Measurements from ENCODE around the gene MOB3B. TPM values are rescaled to one million over a fixed set of nuclear protein-coding genes. Genes with fewer than 3 reads are reported as not detected.

Gene MOB3B
- total RNA-seq, 2 experiments from 2014 or later = 0.25 to 0.30 TPM

- Mint-ChIP-seq H3K4me3 (no peak overlapping the region), H3K4me1 (ENCODE audit: low read depth) (no peaks in the 10 kb centered on the region), H3K27me3 (no peaks in the 10 kb centered on the region), H3K27ac (no peak overlapping the region), H3K9me3 (no peaks in the 10 kb centered on the region), H3K36me3 (ENCODE audit: low read depth) (no peaks in the 10 kb centered on the region)
- no peaks in the 10 kb centered on the region for H3K36me3 ChIP-seq (ENCODE audit: insufficient read depth, low read length)
- no peaks in the 10 kb centered on the region for H3K9me3 ChIP-seq (ENCODE audit: control insufficient read depth in 1 of 2, insufficient read depth in 1 of 2, low read length in 2 of 2)
- no peak for TF ChIP-seq CTCF (IDR thresholded peaks at IDR 0.05)
- no peak overlapping the region for H3K4me3 ChIP-seq (ENCODE audit: low read length)
- ChIA-PET CTCF (no interaction called here), POLR2A (no interaction called here)
- no peaks in the 10 kb centered on the region for H3K27me3 ChIP-seq (ENCODE audit: control insufficient read depth in 1 of 2, insufficient read depth in 2 of 2, low read length in 2 of 2)
- no peak for ATAC-seq (ENCODE audit: poor library complexity)
- H3K4me1 ChIP-seq (ENCODE audit: insufficient read depth, low read length) = no peaks in the 10 kb centered on the region
- H3K27ac ChIP-seq (ENCODE audit: low read depth in 1 of 2, low read length in 2 of 2) = no peak overlapping the region
- intact Hi-C loops (cut with DNase I, micrococcal nuclease) = no loop called here
- DNase-seq = no peak
Observed at GRCh38 chr9:27358007-27358406, 171.6 kb downstream of the MOB3B start.

- CTCF ChIA-PET = no interaction called here
- H3K9me3 ChIP-seq (ENCODE audit: control insufficient read depth in 1 of 2, insufficient read depth in 1 of 2, low read length in 2 of 2) = no peaks in the 10 kb centered on the region
- H3K36me3 ChIP-seq (ENCODE audit: insufficient read depth, low read length) = no peaks in the 10 kb centered on the region
- POLR2A ChIA-PET = no interaction called here
- no peak for TF ChIP-seq CTCF (IDR thresholded peaks at IDR 0.05)
- ATAC-seq (ENCODE audit: poor library complexity) (no peak), DNase-seq (no peak)
- no peaks in the 10 kb centered on the region for H3K9me3 Mint-ChIP-seq
- peaks cover 7% of the 10 kb centered on the region for H3K4me1 Mint-ChIP-seq (ENCODE audit: low read depth)
- no peaks in the 10 kb centered on the region for H3K36me3 Mint-ChIP-seq (ENCODE audit: low read depth)
- no peak overlapping the region for H3K27ac ChIP-seq (ENCODE audit: low read depth in 1 of 2, low read length in 2 of 2)
- H3K27ac Mint-ChIP-seq = no peak overlapping the region
- peaks cover 2% of the 10 kb centered on the region for H3K4me1 ChIP-seq (ENCODE audit: insufficient read depth, low read length)
- no peaks in the 10 kb centered on the region for H3K27me3 Mint-ChIP-seq
- H3K4me3 Mint-ChIP-seq = no peak overlapping the region
- no peaks in the 10 kb centered on the region for H3K27me3 ChIP-seq (ENCODE audit: control insufficient read depth in 1 of 2, insufficient read depth in 2 of 2, low read length in 2 of 2)
- intact Hi-C loops (cut with DNase I, micrococcal nuclease) = no loop called here
- H3K4me3 ChIP-seq (ENCODE audit: low read length) = no peak overlapping the region
Observed at GRCh38 chr9:27356446-27356845, 173.2 kb downstream of the MOB3B start.

- Mint-ChIP-seq H3K4me1 (ENCODE audit: low read depth) (peaks cover 7% of the 10 kb centered on the region), H3K4me3 (no peak overlapping the region), H3K9me3 (no peaks in the 10 kb centered on the region), H3K36me3 (ENCODE audit: low read depth) (no peaks in the 10 kb centered on the region), H3K27ac (no peak overlapping the region), H3K27me3 (no peaks in the 10 kb centered on the region)
- intact Hi-C loops (cut with DNase I, micrococcal nuclease) = no loop called here
- H3K27ac ChIP-seq (ENCODE audit: low read depth in 1 of 2, low read length in 2 of 2) = no peak overlapping the region
- no peak for DNase-seq
- H3K27me3 ChIP-seq (ENCODE audit: control insufficient read depth in 1 of 2, insufficient read depth in 2 of 2, low read length in 2 of 2) = no peaks in the 10 kb centered on the region
- H3K4me3 ChIP-seq (ENCODE audit: low read length) = no peak overlapping the region
- no peak for TF ChIP-seq CTCF (IDR thresholded peaks at IDR 0.05)
- no peaks in the 10 kb centered on the region for H3K9me3 ChIP-seq (ENCODE audit: control insufficient read depth in 1 of 2, insufficient read depth in 1 of 2, low read length in 2 of 2)
- CTCF ChIA-PET = no interaction called here
- ATAC-seq (ENCODE audit: poor library complexity) = no peak
- POLR2A ChIA-PET = no interaction called here
- no peaks in the 10 kb centered on the region for H3K36me3 ChIP-seq (ENCODE audit: insufficient read depth, low read length)
- peaks cover 2% of the 10 kb centered on the region for H3K4me1 ChIP-seq (ENCODE audit: insufficient read depth, low read length)
Observed at GRCh38 chr9:27355166-27355565, 174.4 kb downstream of the MOB3B start.
